HepG2 (cell line): ENCODE measurements around the gene GBGT1. TPM values are rescaled to one million over a fixed set of nuclear protein-coding genes. Genes with fewer than 3 reads are reported as not detected.
A peak's percentile ranks its signal among the peaks of the same experiment; 100 is the strongest.

Experiments used
- AHDC1 ChIP-seq: sonication (generic); formaldehyde crosslinking; IDR thresholded peaks from 2 replicates; pipeline ENCODE4 v1.5.1; 2020; ENCODE audit warnings: mild to moderate bottlenecking, missing genetic modification reagents, borderline replicate concordance
- ARNT2 ChIP-seq: sonication (generic); formaldehyde crosslinking; IDR thresholded peaks from 2 replicates; pipeline ENCODE4 v1.8.0; 2022; ENCODE audit warnings: mild to moderate bottlenecking, low read depth, missing genetic modification reagents, moderate library complexity
- GABPA ChIP-seq, 2 experiments: IDR thresholded peaks; 2 replicates each; pipeline ENCODE4 v1.6.1; 2011 to 2016; ENCODE audit warnings: low read depth in 2 of 2, low read length in 1 of 2, missing biosample characterization in 1 of 2, missing genetic modification characterization in 1 of 2
- KDM2A ChIP-seq: sonication (generic); formaldehyde crosslinking; IDR thresholded peaks from 2 replicates; pipeline ENCODE4 v1.4.0; 2020; ENCODE audit warnings: low read depth, missing genetic modification reagents, borderline replicate concordance
- MAFG ChIP-seq: sonication (generic); formaldehyde crosslinking; IDR thresholded peaks from 2 replicates; pipeline ENCODE4 v1.5.1; 2020; ENCODE audit warnings: mild to moderate bottlenecking, missing genetic modification reagents
- ZBED4 ChIP-seq: sonication (generic); formaldehyde crosslinking; IDR thresholded peaks from 2 replicates; pipeline ENCODE4 v1.4.0; 2020; ENCODE audit warnings: missing genetic modification reagents, borderline replicate concordance
- ZNF33A ChIP-seq: sonication (generic); formaldehyde crosslinking; IDR thresholded peaks from 2 replicates; pipeline ENCODE4 v1.5.1; 2020; ENCODE audit warnings: missing genetic modification reagents, mild to moderate bottlenecking, moderate library complexity, borderline replicate concordance
- ZNF350 ChIP-seq: sonication (generic); formaldehyde crosslinking; IDR thresholded peaks from 2 replicates; pipeline ENCODE4 v1.4.0; 2020; ENCODE audit warnings: mild to moderate bottlenecking, low read depth, missing genetic modification reagents, borderline replicate concordance
- polyA plus RNA-seq, 8 experiments: library from polyadenylated mRNA; depleted of rRNA in 3 of 8; stranded (reverse) in 7 of 8; unstranded in 1 of 8; fragments of >200 nt; fragmentation: Illumina TruSeq in 4 of 8; extraction: Trizol in 4 of 8; gene quantifications; 2 replicates each; pipeline versions ENCODE4 v1.2.1 to v1.2.3, GENCODE V29; 2011 to 2016; ENCODE audit warnings: low read depth in 4 of 8, missing spikeins in 1 of 8, mixed read lengths in 1 of 8; ENCODE audit not compliant: insufficient read depth in 1 of 8
- total RNA-seq, 5 experiments: library from RNA; depleted of rRNA; stranded (reverse); fragments of >200 nt; fragmentation: Illumina TruSeq; extraction: Trizol; gene quantifications; 2 replicates each; pipeline ENCODE4 v1.2.3, GENCODE V29; 2016; ENCODE audit warnings: low read depth in 1 of 5
- TF ChIP-seq, protein P1 (sequence below): sonication (generic); formaldehyde crosslinking; IDR thresholded peaks from 2 replicates; pipeline ENCODE4 v1.4.0; 2020; ENCODE audit warnings: mild to moderate bottlenecking, missing genetic modification reagents

GBGT1 gene
- total and polyA plus RNA-seq, 2 of the 13 experiments (the other 11 are each of a cell fraction or from before 2014, with no cell fraction given), result not detected

DNA sequence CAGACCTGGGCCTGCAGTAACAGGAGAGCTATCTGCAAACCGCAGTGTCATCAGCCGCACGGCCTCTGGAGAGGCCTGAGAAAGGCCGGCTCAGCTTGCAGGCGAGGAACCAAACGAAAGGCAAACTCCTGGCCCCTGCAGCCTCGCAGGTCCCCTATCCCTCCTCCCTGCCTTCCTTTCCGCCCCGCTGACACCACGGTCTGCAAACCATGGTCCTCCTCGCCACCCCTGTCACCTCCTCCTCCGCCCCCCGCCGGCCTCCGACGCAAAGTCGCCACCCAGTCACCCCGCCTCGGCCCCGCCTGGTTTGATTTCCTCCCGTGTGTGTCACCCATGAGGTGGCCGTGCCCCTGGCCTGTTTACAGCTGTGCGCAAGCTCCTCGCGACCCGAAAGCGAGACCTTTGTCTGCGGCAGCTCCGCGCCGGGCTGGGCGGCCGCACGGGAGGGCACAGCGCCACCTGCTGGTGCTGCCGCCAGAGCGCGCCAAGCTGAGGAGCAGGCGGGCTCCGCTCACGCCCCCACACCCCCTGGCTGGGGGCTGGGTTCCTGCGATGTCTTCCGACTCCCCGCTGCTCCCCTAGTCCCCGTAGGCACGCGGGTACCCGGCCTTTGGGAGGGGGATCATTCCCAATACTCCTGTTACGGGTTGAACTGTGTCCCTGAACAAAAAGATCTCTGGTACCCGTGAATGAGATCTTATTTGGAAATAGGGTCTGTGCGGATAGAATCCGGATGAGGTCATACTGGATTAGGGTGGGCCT is 19.4 kb downstream of the GBGT1 start (continued):
- TF ChIP-seq ZBED4 (CRISPR knock-in tag) (peak; percentile 89; the same call in 1 of the 2 replicates), MAFG (no peak), AHDC1 (CRISPR knock-in tag) (peak; percentile 69), ZNF350 (CRISPR knock-in tag) (peak; percentile 69), ARNT2 (peak; percentile 90), ZNF33A (0 out of 2 replicates have a peak, but pooled peaks have one; percentile 51), GABPA (IDR thresholded peaks at IDR 0.05; ENCODE audit: low read depth, low read length) (no peak), GABPA (CRISPR knock-in tag; IDR thresholded peaks at IDR 0.05; ENCODE audit: low read depth) (no peak), KDM2A (CRISPR knock-in tag) (peak; percentile 93)
- TF ChIP-seq, protein P1, sequence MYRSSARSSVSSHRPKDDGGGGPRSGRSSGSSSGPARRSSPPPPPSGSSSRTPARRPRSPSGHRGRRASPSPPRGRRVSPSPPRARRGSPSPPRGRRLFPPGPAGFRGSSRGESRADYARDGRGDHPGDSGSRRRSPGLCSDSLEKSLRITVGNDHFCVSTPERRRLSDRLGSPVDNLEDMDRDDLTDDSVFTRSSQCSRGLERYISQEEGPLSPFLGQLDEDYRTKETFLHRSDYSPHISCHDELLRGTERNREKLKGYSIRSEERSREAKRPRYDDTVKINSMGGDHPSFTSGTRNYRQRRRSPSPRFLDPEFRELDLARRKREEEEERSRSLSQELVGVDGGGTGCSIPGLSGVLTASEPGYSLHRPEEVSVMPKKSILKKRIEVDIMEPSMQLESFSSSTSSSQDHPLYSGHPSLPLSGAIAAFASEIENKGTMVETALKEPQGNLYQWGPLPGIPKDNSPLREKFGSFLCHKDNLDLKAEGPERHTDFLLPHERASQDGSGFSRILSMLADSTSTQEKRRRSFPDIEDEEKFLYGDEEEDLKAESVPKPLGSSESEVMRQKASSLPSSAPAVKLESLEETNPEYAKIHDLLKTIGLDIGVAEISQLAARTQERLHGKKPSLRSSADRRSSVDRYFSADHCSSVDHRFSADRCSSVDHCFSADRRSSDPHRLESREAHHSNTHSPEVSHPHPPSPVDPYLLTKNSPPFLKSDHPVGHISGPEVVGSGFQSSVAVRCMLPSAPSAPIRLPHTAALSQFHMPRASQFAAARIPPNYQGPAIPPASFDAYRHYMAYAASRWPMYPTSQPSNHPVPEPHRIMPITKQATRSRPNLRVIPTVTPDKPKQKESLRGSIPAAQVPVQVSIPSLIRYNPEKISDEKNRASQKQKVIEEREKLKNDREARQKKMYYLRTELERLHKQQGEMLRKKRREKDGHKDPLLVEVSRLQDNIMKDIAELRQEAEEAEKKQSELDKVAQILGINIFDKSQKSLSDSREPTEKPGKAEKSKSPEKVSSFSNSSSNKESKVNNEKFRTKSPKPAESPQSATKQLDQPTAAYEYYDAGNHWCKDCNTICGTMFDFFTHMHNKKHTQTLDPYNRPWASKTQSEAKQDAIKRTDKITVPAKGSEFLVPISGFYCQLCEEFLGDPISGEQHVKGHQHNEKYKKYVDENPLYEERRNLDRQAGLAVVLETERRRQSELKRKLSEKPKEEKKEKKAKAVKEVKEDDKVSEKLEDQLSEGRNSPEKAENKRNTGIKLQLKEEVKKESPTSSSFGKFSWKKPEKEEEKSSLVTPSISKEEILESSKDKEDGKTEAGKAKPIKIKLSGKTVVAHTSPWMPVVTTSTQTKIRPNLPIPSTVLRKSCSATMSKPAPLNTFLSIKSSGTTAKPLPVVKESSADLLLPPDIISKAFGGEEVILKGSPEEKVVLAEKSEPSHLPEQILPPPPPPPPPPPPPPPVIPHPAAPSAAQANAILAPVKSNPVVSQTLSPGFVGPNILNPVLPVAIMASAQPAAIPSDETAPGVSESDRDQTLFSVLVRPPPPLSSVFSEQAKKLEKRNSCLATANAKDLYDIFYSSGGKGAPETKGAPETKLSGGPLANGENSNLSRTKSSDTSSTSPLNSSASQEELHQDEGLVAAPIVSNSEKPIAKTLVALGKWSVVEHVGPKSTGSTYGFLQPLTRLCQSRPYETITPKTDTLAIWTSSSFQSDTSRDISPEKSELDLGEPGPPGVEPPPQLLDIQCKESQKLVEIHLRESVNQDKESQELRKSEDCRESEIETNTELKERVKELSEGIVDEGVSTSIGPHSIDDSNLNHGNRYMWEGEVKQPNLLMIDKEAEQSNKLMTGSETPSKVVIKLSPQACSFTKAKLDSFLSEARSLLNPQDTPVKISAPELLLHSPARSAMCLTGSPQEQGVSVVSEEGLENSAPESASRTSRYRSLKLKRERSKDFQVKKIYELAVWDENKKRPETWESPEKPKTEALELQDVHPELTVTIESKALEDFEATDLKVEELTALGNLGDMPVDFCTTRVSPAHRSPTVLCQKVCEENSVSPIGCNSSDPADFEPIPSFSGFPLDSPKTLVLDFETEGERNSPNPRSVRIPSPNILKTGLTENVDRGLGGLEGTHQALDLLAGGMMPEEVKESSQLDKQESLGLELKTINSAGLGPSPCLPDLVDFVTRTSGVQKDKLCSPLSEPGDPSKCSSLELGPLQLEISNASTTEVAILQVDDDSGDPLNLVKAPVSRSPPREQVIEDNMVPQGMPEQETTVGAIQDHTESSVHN (CRISPR knock-in tag), result no peak
